Transverse colon (tissue), 4 donors: ENCODE measurements around the gene CRADD.

ENCODE experiments used
- CTCF ChIP-seq, 5 experiments: fragments of 200-600 bp in 3 of 5; fragments of 450-650 bp in 2 of 5; sonication (generic) in 3 of 5; IDR thresholded peaks; 1 replicate in 2 of 5; 2 replicates in 3 of 5; pipeline ENCODE4 v1.5.1; 2016 to 2017; ENCODE audit warnings: antibody characterized with exemption in 5 of 5, inconsistent platforms in 3 of 5, mild to moderate bottlenecking in 2 of 5, moderate library complexity in 1 of 5
- EP300 ChIP-seq: sonication (generic); formaldehyde crosslinking; IDR thresholded peaks from one replicate; pipeline ENCODE4 v1.6.1; 2017; ENCODE audit warnings: antibody characterized with exemption, low read depth
- POLR2A ChIP-seq: fragments of 450-650 bp; IDR thresholded peaks from one replicate; pipeline ENCODE4 v1.6.1; 2016; ENCODE audit warnings: antibody characterized with exemption, mild to moderate bottlenecking, moderate library complexity
- POLR2AphosphoS5 ChIP-seq, 3 donors: sonication (generic); formaldehyde crosslinking; IDR thresholded peaks; one replicate each; pipeline ENCODE4 v1.6.1; 2016; ENCODE audit warnings: antibody characterized with exemption in 3 of 3

GRCh38 chr12:93807354-93807753 is 130.2 kb downstream of the CRADD start:
- no peak for TF ChIP-seq CTCF (IDR thresholded peaks at IDR 0.05)
- no peak for TF ChIP-seq POLR2AphosphoS5 (IDR thresholded peaks at IDR 0.05)
- TF ChIP-seq POLR2A: no peak
- no peak for TF ChIP-seq EP300
